Neural cell (in vitro differentiated cells): Measurements from ENCODE around the gene CERT1. TPM values are rescaled to one million over a fixed set of nuclear protein-coding genes. Genes with fewer than 3 reads are reported as not detected.

Source experiments
- H2AFZ ChIP-seq: fragments of 200-600, 300-800 bp; sonication (generic), shearing (Covaris generic); 2 replicates; pipeline ENCODE4 v1.6.0; 2014; ENCODE audit warnings: low read depth, mild to moderate bottlenecking, antibody characterized with exemption, low read length, moderate library complexity
- H3F3A ChIP-seq: fragments of 200-600 bp; shearing (Covaris generic); 2 replicates; pipeline ENCODE4 v1.6.1; 2016; ENCODE audit warnings: mild to moderate bottlenecking, moderate library complexity, mixed read lengths, antibody characterized with exemption, low read length; ENCODE audit not compliant: insufficient read depth, poor library complexity, severe bottlenecking
- H3K27ac ChIP-seq: fragments of 200-600, 300-800 bp; sonication (generic), shearing (Covaris generic); 2 replicates; pipeline ENCODE4 v1.5.1; 2014; ENCODE audit warnings: mild to moderate bottlenecking, low read length, moderate library complexity
- H3K27me3 ChIP-seq: fragments of 300-800, 200-600 bp; sonication (generic), shearing (Covaris generic); 2 replicates; pipeline ENCODE4 v1.6.0; 2014; ENCODE audit warnings: mild to moderate bottlenecking, low read depth, low read length, moderate library complexity; ENCODE audit not compliant: insufficient read depth
- H3K36me3 ChIP-seq: fragments of 300-800, 200-600 bp; sonication (generic), shearing (Covaris generic); 2 replicates; pipeline ENCODE4 v1.5.1; 2014; ENCODE audit warnings: mild to moderate bottlenecking, antibody characterized with exemption, low read length, moderate library complexity; ENCODE audit not compliant: insufficient read depth
- H3K4me2 ChIP-seq: fragments of 300-800, 200-600 bp; sonication (generic), shearing (Covaris generic); 2 replicates; pipeline ENCODE4 v1.6.0; 2014; ENCODE audit warnings: mild to moderate bottlenecking, low read length
- H3K4me3 ChIP-seq: fragments of 300-800, 200-600 bp; sonication (generic), shearing (Covaris generic); 2 replicates; pipeline ENCODE4 v1.5.1; 2014; ENCODE audit warnings: mild to moderate bottlenecking, low read length, moderate library complexity
- H3K79me2 ChIP-seq: fragments of 200-600 bp; shearing (Covaris generic); replicated peaks from 2 replicates; pipeline ENCODE4 v1.6.0; 2014; ENCODE audit warnings: mild to moderate bottlenecking, low read length, moderate library complexity; ENCODE audit not compliant: insufficient read depth
- H3K9ac ChIP-seq: fragments of 300-800, 200-600 bp; sonication (generic), shearing (Covaris generic); 2 replicates; pipeline ENCODE4 v1.6.1; 2016; ENCODE audit warnings: mild to moderate bottlenecking, low read length, mixed read lengths
- H3K9me2 ChIP-seq: fragments of 200-600 bp; shearing (Covaris generic); 2 replicates; pipeline ENCODE4 v1.6.1; 2016; ENCODE audit warnings: mild to moderate bottlenecking, low read length, mixed read lengths; ENCODE audit not compliant: insufficient read depth
- H3K9me3 ChIP-seq: fragments of 200-600, 300-800 bp; sonication (generic), shearing (Covaris generic); 2 replicates; pipeline ENCODE4 v1.6.1; 2016; ENCODE audit warnings: mild to moderate bottlenecking, mixed run types, low read length, moderate library complexity, mixed read lengths
- H4K20me1 ChIP-seq: fragments of 200-600 bp; shearing (Covaris generic); 2 replicates; pipeline ENCODE4 v1.6.1; 2016; ENCODE audit warnings: mild to moderate bottlenecking, mixed run types; ENCODE audit not compliant: insufficient read depth
- EP300 ChIP-seq: fragments of 450-650 bp; conservative IDR thresholded peaks from 2 replicates; pipeline ENCODE4 v1.6.1; 2014; ENCODE audit warnings: antibody characterized with exemption, mild to moderate bottlenecking, moderate library complexity; ENCODE audit not compliant: poor library complexity, severe bottlenecking
- EZH2 ChIP-seq: fragments of 200-600, 300-800 bp; shearing (Covaris generic), sonication (generic); IDR thresholded peaks from 2 replicates; pipeline ENCODE4 v1.6.1; 2014; ENCODE audit warnings: antibody characterized with exemption, low read length, borderline replicate concordance, mild to moderate bottlenecking; ENCODE audit not compliant: insufficient read depth, poor library complexity, severe bottlenecking
- MXI1 ChIP-seq: fragments of 450-650 bp; conservative IDR thresholded peaks from 2 replicates; pipeline ENCODE4 v1.6.1; 2014; ENCODE audit warnings: antibody characterized with exemption, mild to moderate bottlenecking; ENCODE audit not compliant: poor library complexity, severe bottlenecking
- POLR2AphosphoS5 ChIP-seq: IDR thresholded peaks from 2 replicates; pipeline ENCODE4 v1.6.1; 2012
- RAD21 ChIP-seq: fragments of 450-650 bp; conservative IDR thresholded peaks from 2 replicates; pipeline ENCODE4 v1.6.1; 2014; ENCODE audit warnings: antibody characterized with exemption, mild to moderate bottlenecking, moderate library complexity
- SMC3 ChIP-seq: fragments of 450-650 bp; conservative IDR thresholded peaks from 2 replicates; pipeline ENCODE4 v1.6.1; 2014; ENCODE audit warnings: antibody characterized with exemption, mild to moderate bottlenecking, moderate library complexity; ENCODE audit not compliant: poor library complexity
- TAF1 ChIP-seq: IDR thresholded peaks from 2 replicates; pipeline ENCODE4 v1.6.1; 2012; ENCODE audit warnings: low read depth
- polyA plus RNA-seq: library from polyadenylated mRNA; depleted of rRNA; stranded (reverse); fragments of >200 nt; gene quantifications from 2 replicates; pipeline ENCODE4 v1.2.3, GENCODE V29; 2014
- TF ChIP-seq, protein P1 (sequence below): fragments of 450-650 bp; IDR thresholded peaks from 2 replicates; pipeline ENCODE4 v1.5.1; 2014; ENCODE audit warnings: antibody characterized with exemption, mild to moderate bottlenecking, moderate library complexity; ENCODE audit not compliant: poor library complexity, severe bottlenecking
- TF ChIP-seq, protein P2 (sequence below): IDR thresholded peaks from 2 replicates; pipeline ENCODE4 v1.6.1; 2012; ENCODE audit warnings: borderline replicate concordance

Gene CERT1
- polyA plus RNA-seq, 1 donor from 2014 or later, result 24.3 TPM

DNA sequence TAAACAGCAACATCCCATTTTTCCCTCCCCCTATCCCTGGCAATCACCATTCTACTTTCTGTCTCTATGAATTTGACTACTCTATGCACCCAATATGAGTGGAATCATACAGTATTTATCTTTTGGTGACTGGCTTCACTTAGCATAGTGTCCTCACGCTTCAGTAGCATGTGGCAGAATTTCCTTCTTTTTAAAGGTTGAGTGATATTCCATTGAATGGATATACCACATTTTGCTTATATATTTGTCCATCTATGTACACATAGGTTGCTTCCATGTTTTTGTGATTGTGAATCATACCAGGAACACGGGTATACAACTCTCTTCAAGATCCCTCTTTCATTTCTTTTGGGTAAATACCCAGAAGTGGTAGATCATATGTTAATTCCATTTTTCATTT is 69.9 kb downstream of the CERT1 start:
- H3K27me3 ChIP-seq, result no peaks in the 10 kb centered on the region
- H3K9me2 ChIP-seq, result no peaks in the 10 kb centered on the region
- H3F3A ChIP-seq, result no peaks in the 10 kb centered on the region
- H3K9me3 ChIP-seq, result peaks cover 8% of the 10 kb centered on the region
- H3K27ac ChIP-seq, result no peak overlapping the region
- peaks cover 5% of the 10 kb centered on the region for H3K79me2 ChIP-seq
- H3K9ac ChIP-seq, result no peak overlapping the region
- no peaks in the 10 kb centered on the region for H3K36me3 ChIP-seq
- no peaks in the 10 kb centered on the region for H4K20me1 ChIP-seq
- H3K4me3 ChIP-seq, result no peak overlapping the region
- no peak overlapping the region for H3K4me2 ChIP-seq
- no peak for TF ChIP-seq MXI1
- H2AFZ ChIP-seq, result no peak overlapping the region

DNA sequence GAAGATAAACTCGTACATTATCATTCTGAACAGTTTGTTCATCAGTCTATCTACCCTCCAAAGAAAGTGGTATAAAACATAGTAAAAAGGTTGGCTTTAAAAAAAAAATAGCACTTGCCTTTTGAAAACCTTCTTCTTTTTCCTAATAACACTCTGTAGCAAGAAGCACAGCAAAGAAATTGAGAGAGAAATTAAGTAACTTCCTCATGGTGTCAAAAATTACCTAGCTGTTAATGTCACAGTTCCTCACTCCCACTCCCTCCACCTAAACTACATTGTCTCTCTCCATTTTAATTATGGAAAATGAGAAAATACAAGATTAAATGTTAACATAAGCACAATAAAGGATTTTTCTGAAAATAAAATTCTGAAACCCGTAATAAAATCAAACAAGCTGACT is 72.2 kb downstream of the CERT1 start:
- H4K20me1 ChIP-seq, result no peaks in the 10 kb centered on the region
- peaks cover 5% of the 10 kb centered on the region for H3K79me2 ChIP-seq
- H3F3A ChIP-seq, result no peaks in the 10 kb centered on the region
- no peak overlapping the region for H3K4me3 ChIP-seq
- no peaks in the 10 kb centered on the region for H3K27me3 ChIP-seq
- H3K9ac ChIP-seq, result no peak overlapping the region
- no peak overlapping the region for H3K4me2 ChIP-seq
- no peaks in the 10 kb centered on the region for H3K36me3 ChIP-seq
- no peak overlapping the region for H3K27ac ChIP-seq
- no peaks in the 10 kb centered on the region for H3K9me2 ChIP-seq
- TF ChIP-seq TAF1, result no peak
- TF ChIP-seq, protein P1, sequence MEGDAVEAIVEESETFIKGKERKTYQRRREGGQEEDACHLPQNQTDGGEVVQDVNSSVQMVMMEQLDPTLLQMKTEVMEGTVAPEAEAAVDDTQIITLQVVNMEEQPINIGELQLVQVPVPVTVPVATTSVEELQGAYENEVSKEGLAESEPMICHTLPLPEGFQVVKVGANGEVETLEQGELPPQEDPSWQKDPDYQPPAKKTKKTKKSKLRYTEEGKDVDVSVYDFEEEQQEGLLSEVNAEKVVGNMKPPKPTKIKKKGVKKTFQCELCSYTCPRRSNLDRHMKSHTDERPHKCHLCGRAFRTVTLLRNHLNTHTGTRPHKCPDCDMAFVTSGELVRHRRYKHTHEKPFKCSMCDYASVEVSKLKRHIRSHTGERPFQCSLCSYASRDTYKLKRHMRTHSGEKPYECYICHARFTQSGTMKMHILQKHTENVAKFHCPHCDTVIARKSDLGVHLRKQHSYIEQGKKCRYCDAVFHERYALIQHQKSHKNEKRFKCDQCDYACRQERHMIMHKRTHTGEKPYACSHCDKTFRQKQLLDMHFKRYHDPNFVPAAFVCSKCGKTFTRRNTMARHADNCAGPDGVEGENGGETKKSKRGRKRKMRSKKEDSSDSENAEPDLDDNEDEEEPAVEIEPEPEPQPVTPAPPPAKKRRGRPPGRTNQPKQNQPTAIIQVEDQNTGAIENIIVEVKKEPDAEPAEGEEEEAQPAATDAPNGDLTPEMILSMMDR, result no peak
- TF ChIP-seq RAD21, result no peak
- TF ChIP-seq, protein P2, sequence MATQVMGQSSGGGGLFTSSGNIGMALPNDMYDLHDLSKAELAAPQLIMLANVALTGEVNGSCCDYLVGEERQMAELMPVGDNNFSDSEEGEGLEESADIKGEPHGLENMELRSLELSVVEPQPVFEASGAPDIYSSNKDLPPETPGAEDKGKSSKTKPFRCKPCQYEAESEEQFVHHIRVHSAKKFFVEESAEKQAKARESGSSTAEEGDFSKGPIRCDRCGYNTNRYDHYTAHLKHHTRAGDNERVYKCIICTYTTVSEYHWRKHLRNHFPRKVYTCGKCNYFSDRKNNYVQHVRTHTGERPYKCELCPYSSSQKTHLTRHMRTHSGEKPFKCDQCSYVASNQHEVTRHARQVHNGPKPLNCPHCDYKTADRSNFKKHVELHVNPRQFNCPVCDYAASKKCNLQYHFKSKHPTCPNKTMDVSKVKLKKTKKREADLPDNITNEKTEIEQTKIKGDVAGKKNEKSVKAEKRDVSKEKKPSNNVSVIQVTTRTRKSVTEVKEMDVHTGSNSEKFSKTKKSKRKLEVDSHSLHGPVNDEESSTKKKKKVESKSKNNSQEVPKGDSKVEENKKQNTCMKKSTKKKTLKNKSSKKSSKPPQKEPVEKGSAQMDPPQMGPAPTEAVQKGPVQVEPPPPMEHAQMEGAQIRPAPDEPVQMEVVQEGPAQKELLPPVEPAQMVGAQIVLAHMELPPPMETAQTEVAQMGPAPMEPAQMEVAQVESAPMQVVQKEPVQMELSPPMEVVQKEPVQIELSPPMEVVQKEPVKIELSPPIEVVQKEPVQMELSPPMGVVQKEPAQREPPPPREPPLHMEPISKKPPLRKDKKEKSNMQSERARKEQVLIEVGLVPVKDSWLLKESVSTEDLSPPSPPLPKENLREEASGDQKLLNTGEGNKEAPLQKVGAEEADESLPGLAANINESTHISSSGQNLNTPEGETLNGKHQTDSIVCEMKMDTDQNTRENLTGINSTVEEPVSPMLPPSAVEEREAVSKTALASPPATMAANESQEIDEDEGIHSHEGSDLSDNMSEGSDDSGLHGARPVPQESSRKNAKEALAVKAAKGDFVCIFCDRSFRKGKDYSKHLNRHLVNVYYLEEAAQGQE, result no peak
- no peak for TF ChIP-seq MXI1
- TF ChIP-seq EZH2, result no peak
- no peak for TF ChIP-seq EP300
- no peak for TF ChIP-seq POLR2AphosphoS5
- TF ChIP-seq SMC3, result no peak
- H3K9me3 ChIP-seq, result no peaks in the 10 kb centered on the region
- no peak overlapping the region for H2AFZ ChIP-seq

DNA sequence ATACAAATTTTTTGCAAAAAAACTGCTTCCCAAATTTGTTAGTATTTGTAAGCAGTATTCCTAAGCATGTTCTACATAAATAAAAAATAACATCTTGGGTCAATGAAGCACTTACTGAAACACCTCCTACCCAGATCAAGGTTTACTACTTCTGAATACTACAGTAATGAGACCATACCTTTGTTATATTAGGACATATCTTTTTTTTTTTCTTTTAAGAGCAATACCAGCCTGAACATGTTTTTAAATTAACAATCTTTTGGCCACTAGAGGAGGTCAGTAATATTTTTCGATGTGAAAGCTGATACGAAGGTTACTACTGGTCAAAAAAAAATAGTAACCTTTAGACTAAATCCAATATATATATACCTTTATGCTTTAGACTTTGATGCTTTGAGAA is 72.7 kb downstream of the CERT1 start:
- Histone ChIP-seq H3K4me3 (no peak overlapping the region), H2AFZ (no peak overlapping the region), H3K4me2 (no peak overlapping the region), H3K9ac (no peak overlapping the region), H3K36me3 (no peaks in the 10 kb centered on the region), H4K20me1 (no peaks in the 10 kb centered on the region), H3K9me2 (no peaks in the 10 kb centered on the region), H3K79me2 (peaks cover 5% of the 10 kb centered on the region), H3K27me3 (no peaks in the 10 kb centered on the region), H3K27ac (no peak overlapping the region), H3F3A (no peaks in the 10 kb centered on the region), H3K9me3 (no peaks in the 10 kb centered on the region)
- TF ChIP-seq RAD21, result no peak
- TF ChIP-seq POLR2AphosphoS5, result no peak
